ENCODE measurements around the gene PTPN3. TPM values are rescaled to one million over a fixed set of nuclear protein-coding genes. Genes with fewer than 3 reads are reported as not detected.
A peak's percentile ranks its signal among the peaks of the same experiment; 100 is the strongest.

The PTPN3 gene
- total and polyA plus RNA-seq, 8 donors = 8.0 to 16.6 (median 13.6) TPM

- ATAC-seq = peak in 2 of 4 donors; percentile 6
- peaks cover 40 to 56% (median 45%) of the 10 kb centered on the region in 3 donors for H3K4me1 ChIP-seq
- peak overlapping the region in 3 of 4 donors; percentile 81 to 95 (median 91) for H3K27ac ChIP-seq
These were observed 22.6 kb downstream of the PTPN3 start for GRCh38 chr9:109475526-109475925.

GRCh38 chr9:109474944-109475343 lies 23.2 kb downstream of the PTPN3 start:
- FAIRE-seq (no peak), DNase-seq (no peak), ATAC-seq (no peak)
- Histone ChIP-seq H3K4me3 (no peak overlapping the region), H3K27ac (peak overlapping the region in 2 of 4 donors; percentile 91 to 95), H3K4me1 (peaks cover 40 to 59% (median 45%) of the 10 kb centered on the region in 3 donors), H3K36me3 (no peaks in the 10 kb centered on the region), H3K9me3 (no peaks in the 10 kb centered on the region), H3K27me3 (no peaks in the 10 kb centered on the region)
- WGBS, 2 donors = 69 to 72% methylated on average over 2 of the region's 2 CpGs
- no peak for TF ChIP-seq CTCF (IDR thresholded peaks at IDR 0.05)
- intact Hi-C loops (cut with DNase I) = no loop called here

More at GRCh38 chr9:109475526-109475925, 22.6 kb downstream of the PTPN3 start:
- TF ChIP-seq CTCF (IDR thresholded peaks at IDR 0.05) = no peak
- WGBS, 2 donors = 31 to 36% methylated on average over 7 of the region's 7 CpGs
- intact Hi-C loops (cut with DNase I) = no loop called here
- DNase-seq (no peak), FAIRE-seq (no peak)
- no peaks in the 10 kb centered on the region for H3K27me3 ChIP-seq
- no peaks in the 10 kb centered on the region for H3K9me3 ChIP-seq
- H3K36me3 ChIP-seq = no peaks in the 10 kb centered on the region
- no peak overlapping the region for H3K4me3 ChIP-seq

GRCh38 chr9:109474170-109474569 lies 23.9 kb downstream of the PTPN3 start:
- Histone ChIP-seq H3K36me3 (no peaks in the 10 kb centered on the region), H3K4me1 (peaks cover 40 to 64% (median 45%) of the 10 kb centered on the region in 3 donors), H3K4me3 (no peak overlapping the region), H3K27me3 (no peaks in the 10 kb centered on the region), H3K27ac (peak overlapping the region in 2 of 4 donors; percentile 91 to 95), H3K9me3 (no peaks in the 10 kb centered on the region)
- FAIRE-seq (no peak), DNase-seq (no peak), ATAC-seq (no peak)
- TF ChIP-seq CTCF (IDR thresholded peaks at IDR 0.05) = no peak
- intact Hi-C loops (cut with DNase I) = no loop called here
- 74 to 80% methylated on average over 7 of the region's 7 CpGs for WGBS, 2 donors

GRCh38 chr9:109473329-109473728 lies 24.8 kb downstream of the PTPN3 start:
- no peaks in the 10 kb centered on the region for H3K36me3 ChIP-seq
- H3K27me3 ChIP-seq = no peaks in the 10 kb centered on the region
- DNase-seq (no peak), ATAC-seq (no peak), FAIRE-seq (no peak)
- no peak for TF ChIP-seq CTCF (IDR thresholded peaks at IDR 0.05)
- intact Hi-C loops (cut with DNase I) = no loop called here
- 31 to 35% methylated on average over 7 of the region's 7 CpGs for WGBS, 2 donors
- H3K4me3 ChIP-seq = no peak overlapping the region
- H3K9me3 ChIP-seq = no peaks in the 10 kb centered on the region
- H3K4me1 ChIP-seq = peaks cover 39 to 63% (median 45%) of the 10 kb centered on the region in 3 donors
- H3K27ac ChIP-seq = peak overlapping the region in 2 of 4 donors; percentile 91 to 95

- H3K4me1 ChIP-seq = peaks cover 27 to 51% (median 34%) of the 10 kb centered on the region in 3 donors
- 41 to 43% methylated on average over 5 of the region's 5 CpGs for WGBS, 2 donors
These were observed 26.4 kb downstream of the PTPN3 start for GRCh38 chr9:109471475-109472393.

More at GRCh38 chr9:109471475-109472393, 26.4 kb downstream of the PTPN3 start:
- ATAC-seq = no peak
- DNase-seq = no peak
- Histone ChIP-seq H3K27ac (no peak overlapping the region), H3K27me3 (no peaks in the 10 kb centered on the region), H3K9me3 (no peaks in the 10 kb centered on the region), H3K36me3 (no peaks in the 10 kb centered on the region), H3K4me3 (no peak overlapping the region)
- intact Hi-C loops (cut with DNase I) = no loop called here
- no peak for FAIRE-seq
- TF ChIP-seq CTCF (IDR thresholded peaks at IDR 0.05) = no peak
